Progenitor cell of endocrine pancreas (in vitro differentiated cells): ENCODE data around the gene EIF4E1B. TPM values are rescaled to one million over a fixed set of nuclear protein-coding genes. Genes with fewer than 3 reads are reported as not detected.

Source experiments
- DNase-seq: peaks from one replicate; pipeline ENCODE4 v3.0.0; 2021; ENCODE audit warnings: low spot score; ENCODE audit not compliant: unreplicated experiment
- H3K27ac Mint-ChIP-seq: 2 replicates; pipeline ENCODE4 v1.8.0; 2021; ENCODE audit warnings: mild to moderate bottlenecking, moderate library complexity, mixed read lengths
- H3K27me3 Mint-ChIP-seq: 2 replicates; pipeline ENCODE4 v1.8.0; 2021; ENCODE audit warnings: mixed read lengths
- H3K36me3 Mint-ChIP-seq: 2 replicates; pipeline ENCODE4 v1.8.0; 2022; ENCODE audit warnings: mixed read lengths; ENCODE audit not compliant: insufficient read depth
- H3K4me1 Mint-ChIP-seq: 2 replicates; pipeline ENCODE4 v1.8.0; 2021; ENCODE audit warnings: low read depth, mixed read lengths
- H3K4me3 Mint-ChIP-seq: 2 replicates; pipeline ENCODE4 v1.8.0; 2021; ENCODE audit warnings: low read depth, mild to moderate bottlenecking, moderate library complexity, mixed read lengths
- H3K9me3 Mint-ChIP-seq: 2 replicates; pipeline ENCODE4 v1.8.0; 2021; ENCODE audit warnings: low read depth, mixed read lengths
- CTCF ChIP-seq: fragments of 200-600 bp; sonication (generic); IDR thresholded peaks from one replicate; pipeline ENCODE4 v1.5.0; 2021; ENCODE audit warnings: antibody characterized with exemption, mild to moderate bottlenecking; ENCODE audit not compliant: unreplicated experiment
- microRNA-seq: library from miRNA; unstranded; fragments of <30 nt; microRNA quantifications from one replicate; pipeline ENCODE4 v1.1.0, GENCODE V29; 2020; ENCODE audit warnings: borderline number of aligned reads; ENCODE audit not compliant: unreplicated experiment
- total RNA-seq: library from RNA; stranded (reverse); gene quantifications from 2 replicates; pipeline ENCODE4 v1.2.1, GENCODE V29; 2021

EIF4E1B gene
- total RNA-seq, 1 donor from 2014 or later = not detected

GRCh38 chr5:176694631-176695030 is 64.2 kb downstream of the EIF4E1B start:
- TF ChIP-seq CTCF = no peak
- no peaks in the 10 kb centered on the region for H3K36me3 Mint-ChIP-seq
- H3K4me3 Mint-ChIP-seq = no peak overlapping the region
- no peaks in the 10 kb centered on the region for H3K9me3 Mint-ChIP-seq
- peaks cover 43% of the 10 kb centered on the region for H3K27me3 Mint-ChIP-seq
- no peak for DNase-seq
- H3K4me1 Mint-ChIP-seq = peaks cover 44% of the 10 kb centered on the region
- H3K27ac Mint-ChIP-seq = peak overlapping the region; percentile 35

GRCh38 chr5:176695073-176695472 is 64.6 kb downstream of the EIF4E1B start:
- no peak for DNase-seq
- Mint-ChIP-seq H3K4me3 (no peak overlapping the region), H3K27ac (peak overlapping the region; percentile 35), H3K27me3 (peaks cover 42% of the 10 kb centered on the region), H3K9me3 (no peaks in the 10 kb centered on the region), H3K4me1 (peaks cover 47% of the 10 kb centered on the region), H3K36me3 (no peaks in the 10 kb centered on the region)
- no peak for TF ChIP-seq CTCF

Small RNA genes within 50 kb of the gene (microRNA-seq; reads per million reads assigned to microRNA genes)
- gene MIR4281 = not detected

Other genes with a start within 250 kb of the EIF4E1B start
- gene NOP16, start 242.1 kb upstream of the EIF4E1B start, total RNA-seq = 21.9 and 26.4 TPM in 2 replicates
- 88.0 and 96.8 TPM in 2 replicates for gene HIGD2A, start 241.9 kb upstream of the EIF4E1B start, total RNA-seq
- 27.9 and 29.1 TPM in 2 replicates for gene CLTB, start 214.1 kb upstream of the EIF4E1B start, total RNA-seq
- 53.6 and 54.6 TPM in 2 replicates for gene FAF2, start 182.3 kb upstream of the EIF4E1B start, total RNA-seq
- 153 and 156 TPM in 2 replicates for gene RNF44, start 93.3 kb upstream of the EIF4E1B start, total RNA-seq
- 1.5 and 1.6 TPM in 2 replicates for gene CDHR2, start 81.3 kb upstream of the EIF4E1B start, total RNA-seq
- 5.9 TPM in 2 replicates for gene GPRIN1, start 20.5 kb upstream of the EIF4E1B start, total RNA-seq
- gene SNCB, start 141 bp upstream of the EIF4E1B start, total RNA-seq = 0.24 TPM in 1 of 2 replicates, not detected in the other
- gene TSPAN17, start 16.8 kb downstream of the EIF4E1B start, total RNA-seq = 37.3 and 37.5 TPM in 2 replicates
- gene UNC5A, start 179.9 kb downstream of the EIF4E1B start, total RNA-seq = 2.8 and 2.9 TPM in 2 replicates